ENCODE measurements around the gene HRC.
A peak's percentile ranks its signal among the peaks of the same experiment; 100 is the strongest.

The HRC gene

GRCh38 chr19:49117677-49118564, 37.3 kb downstream of the HRC start:
- DNase-seq (ENCODE audit: low read depth in 1 of 2, low spot score in 1 of 2), result no peak

GRCh38 chr19:49116544-49116943, 38.7 kb downstream of the HRC start:
- no peak for DNase-seq (ENCODE audit: low read depth in 1 of 2, low spot score in 1 of 2)

GRCh38 chr19:49114630-49115363, 40.4 kb downstream of the HRC start:
- DNase-seq (ENCODE audit: low read depth in 1 of 2, low spot score in 1 of 2), result peak in 1 of 2 donors; percentile 19

- DNase-seq (ENCODE audit: low read depth in 1 of 2, low spot score in 1 of 2), result peak; percentile 39 to 69
These were observed 41.2 kb downstream of the HRC start, which contains the start of gene LIN7B for GRCh38 chr19:49113762-49114629. Gene LIN7B (plus strand): TSS chr19:49114370. CDS start chr19:49114405, 35 bp downstream.

GRCh38 chr19:49111218-49111998, 43.8 kb downstream of the HRC start:
- no peak for DNase-seq (ENCODE audit: low read depth in 1 of 2, low spot score in 1 of 2)

- no peak for DNase-seq (ENCODE audit: low read depth in 1 of 2, low spot score in 1 of 2)
These were observed 44.6 kb downstream of the HRC start for GRCh38 chr19:49110567-49110966.

GRCh38 chr19:49109569-49110233, 45.5 kb downstream of the HRC start:
- no peak for DNase-seq (ENCODE audit: low read depth in 1 of 2, low spot score in 1 of 2)

GRCh38 chr19:49109051-49109450, 46.1 kb downstream of the HRC start:
- DNase-seq (ENCODE audit: low read depth in 1 of 2, low spot score in 1 of 2), result no peak

- DNase-seq (ENCODE audit: low read depth in 1 of 2, low spot score in 1 of 2), result no peak
These were observed 47.4 kb downstream of the HRC start for GRCh38 chr19:49107625-49108459.

GRCh38 chr19:49106648-49107135, 48.5 kb downstream of the HRC start:
- peak; percentile 46 to 48 for DNase-seq (ENCODE audit: low read depth in 1 of 2, low spot score in 1 of 2)

GRCh38 chr19:49104229-49104864, 50.8 kb downstream of the HRC start:
- no peak for DNase-seq (ENCODE audit: low read depth in 1 of 2, low spot score in 1 of 2)

GRCh38 chr19:49103331-49104085, 51.7 kb downstream of the HRC start:
- DNase-seq (ENCODE audit: low read depth in 1 of 2, low spot score in 1 of 2), result no peak

- no peak for DNase-seq (ENCODE audit: low read depth in 1 of 2, low spot score in 1 of 2)
These were observed 52.9 kb downstream of the HRC start for GRCh38 chr19:49102303-49102702.
